NCI-H345 (cell line): ENCODE data around the gene IGSF3.
"Not testable (repeated sequence)": the region's sequence is repeated elsewhere in the genome, so short reads cannot be mapped to it uniquely, and the experiment has no call there.

ENCODE experiments used
- DNase-seq: peaks from one replicate; lab custom pipeline; 2025; lab: John Stamatoyannopoulos, UW

The IGSF3 gene

DNA sequence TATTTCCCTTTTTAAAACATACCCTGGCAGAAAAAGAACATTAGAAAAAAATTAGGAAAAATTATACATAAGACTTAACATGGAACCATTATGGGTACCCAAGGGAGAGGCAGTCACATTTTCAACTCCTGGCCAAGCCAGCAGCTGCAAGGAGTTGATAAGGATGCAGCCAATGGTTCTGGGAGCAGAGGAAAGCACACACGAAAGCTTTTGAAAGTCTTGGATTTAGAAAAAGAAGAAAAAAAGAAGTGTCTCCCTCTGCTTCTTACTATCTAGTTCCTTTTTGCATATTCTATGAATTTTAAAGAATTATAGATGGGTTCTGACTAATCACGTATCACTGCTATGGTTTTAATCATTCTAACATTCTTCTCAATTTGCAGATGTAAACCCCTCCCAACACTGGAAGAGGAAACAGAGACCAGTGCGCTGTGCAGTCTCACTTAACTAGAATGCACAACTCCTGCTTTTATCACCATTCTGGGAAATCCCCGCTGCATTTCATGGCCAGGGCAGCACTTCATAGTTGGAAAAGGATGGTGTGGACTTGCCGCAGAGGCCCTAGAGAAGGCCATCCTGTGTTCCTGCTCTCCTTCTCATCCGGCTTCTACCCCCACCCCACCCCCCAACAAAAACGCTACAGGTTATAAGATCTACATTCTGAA is 94.0 kb downstream of the IGSF3 start:
- no peak for DNase-seq

GRCh38 chr1:116572771-116573430 is 94.6 kb downstream of the IGSF3 start:
- no peak for DNase-seq

GRCh38 chr1:116572099-116572498 is 95.4 kb downstream of the IGSF3 start:
- DNase-seq = no peak

GRCh38 chr1:116571215-116571919 is 96.2 kb downstream of the IGSF3 start:
- no peak for DNase-seq

DNA sequence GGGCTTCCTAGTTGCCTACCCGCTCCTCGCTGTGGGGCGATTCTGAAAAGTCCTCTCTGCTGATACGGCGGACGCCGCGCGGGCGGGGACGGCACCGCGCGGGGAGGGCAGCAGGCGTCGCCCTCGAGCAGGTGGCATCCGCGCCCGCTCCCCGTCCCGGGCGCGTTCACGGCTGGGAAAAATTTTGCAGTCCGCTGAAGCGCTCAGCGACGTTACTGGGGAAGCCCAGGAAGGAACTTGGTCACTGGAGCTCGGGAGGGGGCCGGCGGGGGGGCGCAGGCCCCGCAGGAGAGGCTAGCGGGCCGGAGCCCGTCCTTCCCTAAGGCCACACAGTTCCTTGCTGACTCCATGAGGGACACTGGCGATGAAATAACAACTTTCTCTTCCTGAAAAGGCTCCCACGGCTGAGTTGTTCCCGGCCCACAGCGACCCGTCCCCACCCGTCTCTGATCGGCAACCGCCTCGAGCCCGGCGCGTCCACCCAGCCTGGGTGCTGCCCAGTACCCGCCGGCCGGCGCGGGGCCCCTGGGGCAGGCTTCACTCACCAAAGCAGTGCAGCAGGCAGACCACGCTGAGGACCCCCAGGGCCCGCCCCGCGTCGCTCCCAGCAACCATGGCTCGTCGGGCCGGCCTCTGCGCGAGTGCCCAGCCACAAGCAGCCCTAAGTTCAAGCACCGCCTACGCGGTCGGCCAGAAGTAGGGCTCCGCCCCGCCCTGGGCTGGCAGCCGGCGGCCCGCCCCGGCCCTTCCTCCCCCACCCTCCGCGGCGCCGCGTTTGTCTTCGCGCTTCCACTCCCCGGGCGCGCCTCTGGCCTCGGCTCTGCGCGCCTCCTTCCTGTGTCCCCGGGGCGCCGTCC is 96.9 kb downstream of the IGSF3 start, which contains the start of gene CD58:
TSS of gene CD58 (minus strand) at position 669 of the 857 bp plus-strand sequence. CDS start at position 615, 54 bp downstream.
- peak; percentile 86 for DNase-seq

GRCh38 chr1:116569776-116570357 is 97.7 kb downstream of the IGSF3 start:
- DNase-seq = peak; percentile 64

DNA sequence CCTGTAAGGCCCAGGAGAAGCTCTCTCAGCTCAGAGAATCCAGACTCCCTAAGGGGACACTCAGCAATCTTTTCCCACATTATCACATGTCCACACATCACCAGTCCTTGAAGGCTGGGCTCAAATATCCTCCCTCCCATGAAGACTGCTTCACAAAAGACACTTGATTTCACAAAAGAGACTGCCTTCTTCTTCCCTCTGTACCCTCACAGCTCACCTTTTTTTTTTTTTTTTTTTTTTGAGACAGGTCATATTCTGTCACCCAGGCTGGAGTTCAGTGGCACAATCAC is 98.2 kb downstream of the IGSF3 start:
- no peak for DNase-seq

DNA sequence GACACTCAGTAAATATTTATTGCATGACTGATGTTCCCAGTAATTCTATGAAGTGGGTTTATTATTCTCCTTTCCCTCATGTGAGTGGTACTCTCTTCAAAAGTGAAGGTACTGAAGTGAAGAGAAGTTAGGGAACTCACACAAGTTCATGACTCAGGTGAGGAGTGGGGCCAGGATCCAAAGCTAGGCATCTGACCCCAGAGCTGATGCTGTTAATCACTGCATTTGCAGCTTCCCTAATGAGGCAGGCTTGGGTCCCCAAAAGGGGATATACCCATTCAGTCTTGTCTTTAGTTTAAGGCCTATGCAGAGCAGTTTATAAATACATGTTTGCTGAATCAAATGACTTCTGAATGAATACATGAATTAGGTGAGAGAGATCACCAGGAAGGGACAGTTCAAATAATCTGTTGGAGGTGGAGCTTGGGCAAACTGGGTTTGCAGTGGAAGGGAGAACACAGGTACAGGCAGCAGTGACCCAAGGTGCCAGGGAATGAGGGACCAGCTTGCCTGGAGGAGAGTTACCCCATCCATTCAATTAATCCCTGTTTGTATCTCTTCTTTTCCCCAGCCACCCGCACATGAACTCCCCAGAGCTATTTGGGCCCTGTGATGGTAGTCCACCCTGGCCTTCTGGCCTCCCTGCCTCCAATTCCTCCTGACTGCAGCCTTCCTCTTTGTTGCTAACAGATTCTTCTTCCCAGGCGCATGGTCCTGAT is 98.7 kb downstream of the IGSF3 start:
- no peak for DNase-seq

- DNase-seq = no peak
Observed at GRCh38 chr1:116567790-116568661, 99.5 kb downstream of the IGSF3 start.

- DNase-seq = no peak
Observed at GRCh38 chr1:116565222-116565621, 102.3 kb downstream of the IGSF3 start.

- DNase-seq = no peak
Observed at GRCh38 chr1:116564426-116564825, 103.1 kb downstream of the IGSF3 start.

DNA sequence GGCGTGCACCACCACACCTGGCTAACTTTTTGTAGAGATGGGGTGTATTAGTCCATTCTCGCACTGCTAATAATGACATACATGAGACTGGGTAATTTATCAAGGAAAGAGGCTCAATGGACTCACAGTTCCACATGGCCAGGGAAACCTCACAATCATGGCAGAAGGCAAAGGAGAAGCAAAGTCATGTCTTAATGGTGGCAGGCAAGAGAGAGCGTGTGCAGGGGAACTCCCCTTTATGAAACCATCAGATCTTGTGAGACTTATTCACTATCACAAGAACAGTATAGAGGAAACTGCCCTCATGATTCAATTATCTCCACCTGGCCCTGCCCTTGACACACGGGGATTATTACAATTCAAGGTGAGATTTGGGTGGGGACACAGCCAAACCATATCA is 105.1 kb downstream of the IGSF3 start:
- DNase-seq = not testable (repeated sequence)

DNA sequence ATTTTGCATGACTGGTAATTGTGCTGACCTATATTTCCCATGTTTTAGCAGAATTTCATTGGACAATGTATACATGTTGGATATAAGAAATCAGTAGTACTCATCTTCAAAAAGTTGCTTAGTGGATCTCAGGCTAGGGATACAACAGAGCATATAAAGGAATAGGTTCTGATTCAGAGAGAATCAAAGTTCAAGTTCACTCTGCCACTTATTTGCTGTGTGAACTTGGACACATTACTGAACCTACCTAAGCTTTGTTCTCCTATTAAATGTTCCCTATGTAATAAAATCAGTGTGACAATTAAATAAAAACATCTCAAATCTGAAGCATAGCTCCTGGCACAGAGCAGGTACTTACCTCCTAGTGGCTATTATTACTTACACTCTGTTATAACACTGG is 106.0 kb downstream of the IGSF3 start:
- no peak for DNase-seq

- no peak for DNase-seq
Observed at GRCh38 chr1:116560704-116561490, 106.6 kb downstream of the IGSF3 start.

- DNase-seq = no peak
Observed at GRCh38 chr1:116559304-116559761, 108.2 kb downstream of the IGSF3 start.

GRCh38 chr1:116558571-116558970 is 109.0 kb downstream of the IGSF3 start:
- DNase-seq = no peak

DNA sequence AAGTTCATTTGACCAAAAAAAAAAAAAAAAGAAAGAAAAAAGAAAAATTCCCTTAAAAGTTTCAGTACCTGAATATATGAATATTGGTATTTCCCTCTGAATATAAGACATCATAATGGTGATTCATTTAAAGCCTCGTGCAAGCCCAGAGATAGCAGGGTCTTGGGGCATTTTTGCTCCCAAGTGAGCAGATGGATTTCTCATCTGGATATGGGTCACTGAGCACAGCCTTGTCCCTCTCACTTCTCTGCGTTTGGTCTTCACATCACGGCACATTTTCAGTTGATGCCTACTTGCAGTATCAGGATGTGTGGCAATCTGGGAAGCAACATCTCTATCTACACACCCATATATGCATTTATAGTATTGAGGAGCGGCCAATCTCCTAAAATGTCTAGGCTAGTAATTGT is 109.4 kb downstream of the IGSF3 start:
- no peak for DNase-seq

DNA sequence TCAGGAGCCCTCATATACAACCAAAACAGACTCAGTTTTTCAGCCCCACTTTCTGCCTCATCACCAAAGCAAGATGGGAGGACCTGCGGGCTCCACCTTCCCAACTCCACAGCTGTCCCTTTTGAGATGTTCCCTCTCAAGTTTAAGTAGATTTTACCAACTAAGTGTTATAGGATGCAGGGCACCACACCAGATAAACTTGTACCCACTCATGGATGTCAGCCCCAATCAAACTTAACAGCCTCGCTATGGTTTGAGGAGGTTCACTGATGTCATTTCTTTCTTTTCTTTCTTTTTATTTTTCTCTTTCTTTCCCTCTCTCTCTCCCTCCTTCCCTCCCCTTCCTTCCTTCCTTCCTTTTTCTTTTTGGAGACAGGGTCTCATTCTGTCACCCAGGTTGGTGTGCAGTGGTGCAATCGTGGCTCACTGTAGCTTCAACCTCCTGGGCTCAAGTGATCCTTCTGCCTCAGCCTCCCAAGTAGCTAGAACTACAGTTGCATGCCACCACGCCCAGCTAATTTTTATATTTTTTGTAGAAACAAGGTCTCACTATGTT is 110.1 kb downstream of the IGSF3 start:
- DNase-seq = no peak
